HG03575 (cell line): ENCODE data around the gene SEC14L6.
"Not testable (repeated sequence)": the region's sequence is repeated elsewhere in the genome, so short reads cannot be mapped to it uniquely, and the experiment has no call there.

Experiments
- ATAC-seq: cut with Tn5 transposase; IDR thresholded peaks from one replicate; pipeline ENCODE4 v1.9.1; 2021; ENCODE audit not compliant: unreplicated experiment, insufficient number of reproducible peaks, low FRiP score; ENCODE audit errors: extremely low read depth

SEC14L6 gene

DNA sequence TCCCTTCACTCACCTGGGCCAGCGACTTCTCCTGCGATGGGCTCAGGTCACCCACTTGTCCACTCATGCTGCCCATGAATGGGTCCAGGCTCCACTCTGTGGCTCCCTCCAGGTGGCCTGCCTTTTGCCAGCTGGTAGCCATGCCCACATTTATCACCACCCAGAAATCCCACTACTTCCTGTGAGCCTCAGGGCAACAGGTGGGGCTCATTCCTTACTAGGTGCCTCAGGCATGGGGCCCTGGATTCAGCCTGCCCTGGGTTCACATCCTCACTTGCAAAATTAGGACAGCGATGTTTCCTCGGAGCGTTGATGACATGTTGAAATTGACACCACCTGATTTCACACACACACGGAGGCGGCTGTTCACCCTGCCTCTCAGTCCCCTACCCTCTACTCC is at the start of gene SEC14L6:
Gene SEC14L6 (minus strand): TSS at position 126 of the 400 bp plus-strand sequence. CDS start 59 bp downstream, at position 67.
- ATAC-seq: no peak

- ATAC-seq: no peak
These were observed 49.7 kb upstream of the SEC14L6 start for GRCh38 chr22:30596199-30596598.

- not testable (repeated sequence) for ATAC-seq
These were observed 45.8 kb upstream of the SEC14L6 start for GRCh38 chr22:30592360-30592713.

DNA sequence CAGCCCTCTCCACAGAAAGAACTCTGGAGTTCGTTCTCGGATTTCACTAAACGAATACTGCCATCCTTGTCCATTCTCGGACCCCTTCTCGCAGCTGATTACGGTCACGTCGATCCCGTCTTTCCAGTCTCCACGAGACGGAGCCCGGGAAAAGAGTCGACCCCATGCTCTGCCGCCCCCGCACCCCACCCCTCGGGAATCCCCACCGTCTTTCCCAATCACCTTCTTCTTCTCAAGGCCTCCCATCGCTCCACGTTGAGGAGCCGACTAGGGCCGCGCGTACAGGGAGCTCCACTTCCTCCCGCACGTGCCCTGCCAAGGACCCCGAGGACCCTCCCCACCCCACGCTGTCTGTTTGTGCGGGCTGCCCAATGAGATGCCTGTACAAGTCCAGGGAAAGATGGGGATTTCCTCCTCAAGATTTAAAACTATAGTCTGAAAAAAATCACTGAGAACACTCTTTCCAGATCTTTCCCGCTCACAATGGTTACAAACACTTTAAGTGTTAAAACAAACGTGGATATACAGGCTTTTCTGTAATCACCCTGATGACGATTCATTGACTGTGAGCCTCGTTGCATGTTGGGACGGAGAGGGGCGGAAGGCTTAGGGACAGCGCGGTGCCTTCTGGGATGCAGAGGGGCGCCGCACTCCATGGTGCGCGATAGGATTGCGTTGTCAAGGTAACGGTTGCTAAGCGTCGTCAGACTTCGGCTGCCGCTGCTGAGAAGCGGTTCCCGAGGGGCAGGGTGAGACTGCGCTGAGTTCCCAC is 45.2 kb upstream of the SEC14L6 start, which contains the start of gene PES1:
Gene PES1 (minus strand): TSS at position 323 of the 772 bp plus-strand sequence. CDS start 77 bp downstream, at position 246.
- no peak for ATAC-seq

- ATAC-seq: no peak
These were observed 44.6 kb upstream of the SEC14L6 start for GRCh38 chr22:30591191-30591587.

- no peak for ATAC-seq
These were observed 39.9 kb upstream of the SEC14L6 start for GRCh38 chr22:30586414-30586813.

DNA sequence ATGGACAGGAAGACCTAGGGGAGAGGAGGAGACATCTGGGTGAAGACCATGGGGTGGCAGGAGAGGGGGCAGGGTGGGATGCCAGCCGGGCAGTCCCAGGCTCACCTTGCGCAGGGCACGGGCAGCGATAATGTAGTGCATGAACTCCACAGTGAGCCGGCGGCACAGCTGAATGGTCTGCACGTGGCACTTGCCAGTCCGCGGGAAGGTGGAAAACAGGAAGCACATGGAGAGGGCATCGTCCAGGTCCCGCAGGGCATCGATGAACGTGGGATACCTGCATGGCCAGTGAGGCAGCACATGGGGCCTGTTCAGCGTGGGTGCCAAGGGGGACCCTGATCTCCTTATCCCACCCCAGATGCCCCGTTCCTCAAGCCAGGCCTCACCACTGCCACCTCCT is 37.9 kb upstream of the SEC14L6 start:
- ATAC-seq: no peak

GRCh38 chr22:30582788-30583545 is 36.4 kb upstream of the SEC14L6 start:
- no peak for ATAC-seq

DNA sequence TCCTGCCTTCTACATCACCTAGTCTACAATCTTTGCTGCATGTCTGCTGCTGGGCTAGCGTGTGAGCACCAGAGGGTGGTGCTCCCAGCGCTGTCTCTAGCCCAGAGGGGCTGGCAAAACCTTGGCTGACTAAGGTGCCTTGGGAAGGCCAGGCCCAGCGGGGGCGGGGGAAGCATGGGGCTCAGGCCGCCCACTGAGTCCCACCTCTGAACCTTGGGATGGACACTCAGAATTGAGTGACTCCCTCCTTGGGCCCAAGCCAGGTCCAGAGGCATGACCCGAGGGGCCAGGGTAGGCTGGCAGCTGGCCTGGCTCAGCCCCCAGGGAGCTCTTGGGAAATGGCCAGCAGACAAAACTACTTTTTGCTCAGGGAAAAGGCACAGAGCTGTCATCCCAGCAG is 35.5 kb upstream of the SEC14L6 start:
- ATAC-seq: no peak

DNA sequence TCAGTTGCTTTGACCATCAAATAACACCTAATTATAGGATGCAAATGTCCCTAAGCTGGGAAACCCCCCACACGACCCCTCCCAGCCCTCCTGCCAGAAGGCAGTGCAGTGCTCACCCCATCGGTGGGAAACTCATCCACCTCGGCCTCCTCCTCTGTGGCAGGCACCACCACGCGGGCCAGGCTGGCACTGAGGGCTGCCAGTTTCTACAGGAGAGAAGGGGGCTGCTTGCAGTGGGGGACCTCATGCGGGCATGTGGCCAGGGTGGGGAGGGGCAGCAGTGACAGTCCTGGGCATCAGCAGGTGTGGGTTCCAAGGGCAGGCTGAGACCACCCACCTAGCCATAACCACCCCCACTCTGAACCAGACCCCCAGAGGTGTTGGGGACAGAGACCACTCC is 34.4 kb upstream of the SEC14L6 start:
- no peak for ATAC-seq

GRCh38 chr22:30578481-30578880 is 31.9 kb upstream of the SEC14L6 start:
- no peak for ATAC-seq

DNA sequence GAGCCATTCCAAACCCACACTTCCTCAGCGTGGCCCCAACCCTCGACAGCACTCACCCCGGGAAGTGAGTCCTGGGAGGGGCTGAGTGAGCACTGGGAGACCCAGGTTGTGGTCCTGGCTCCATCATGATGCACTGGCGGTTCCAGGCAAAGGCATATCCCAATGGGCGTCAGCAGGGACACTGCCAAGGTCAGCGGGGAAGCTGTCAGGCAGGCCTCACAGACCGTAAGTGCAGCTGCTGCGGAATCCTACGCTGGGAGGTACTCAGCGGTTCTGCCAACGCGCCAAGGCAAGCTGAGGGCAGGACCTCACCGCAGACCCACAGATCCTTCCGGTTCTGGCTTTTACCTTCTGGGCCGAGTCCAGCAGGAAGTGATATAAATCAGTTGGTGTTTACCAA is 29.3 kb upstream of the SEC14L6 start:
- ATAC-seq: no peak

DNA sequence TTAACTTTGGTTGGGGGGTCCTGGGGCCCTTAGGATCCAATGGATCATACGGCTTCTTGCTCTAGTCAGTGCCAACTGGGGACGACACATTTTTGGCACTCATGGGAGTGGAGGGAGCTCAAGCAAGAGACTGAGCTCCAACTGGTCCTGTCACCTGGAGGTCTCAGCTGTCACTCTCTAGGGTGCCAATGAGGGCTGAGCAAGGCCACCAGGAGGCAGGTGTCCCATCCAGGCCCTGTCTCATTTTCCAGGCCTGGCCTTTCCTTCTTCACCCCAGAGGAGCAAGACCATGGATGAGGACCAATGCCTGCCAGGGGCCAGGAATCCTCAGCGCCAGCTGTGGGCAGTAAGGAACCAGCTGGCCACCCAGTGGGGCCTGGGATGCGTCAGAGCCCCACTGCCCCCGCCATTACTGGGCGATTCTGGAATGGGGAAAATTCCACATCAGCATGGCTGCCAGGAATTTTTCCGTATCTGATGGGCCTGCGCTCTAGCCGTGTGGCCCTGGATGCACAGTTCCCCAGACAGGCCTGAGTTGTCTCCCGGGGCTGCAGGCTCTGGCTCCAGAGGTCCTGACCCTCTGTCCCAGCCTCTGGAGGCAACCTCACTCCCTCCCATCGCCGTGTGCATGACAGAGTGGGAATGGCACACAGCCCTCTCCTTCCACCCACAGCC is 28.6 kb upstream of the SEC14L6 start:
- ATAC-seq: no peak

GRCh38 chr22:30574095-30574981 is 27.8 kb upstream of the SEC14L6 start, which contains the start of gene GAL3ST1:
TSS of gene GAL3ST1 (minus strand) at chr22:30574665. CDS start at chr22:30557392, 17,273 bp downstream.
- no peak for ATAC-seq

DNA sequence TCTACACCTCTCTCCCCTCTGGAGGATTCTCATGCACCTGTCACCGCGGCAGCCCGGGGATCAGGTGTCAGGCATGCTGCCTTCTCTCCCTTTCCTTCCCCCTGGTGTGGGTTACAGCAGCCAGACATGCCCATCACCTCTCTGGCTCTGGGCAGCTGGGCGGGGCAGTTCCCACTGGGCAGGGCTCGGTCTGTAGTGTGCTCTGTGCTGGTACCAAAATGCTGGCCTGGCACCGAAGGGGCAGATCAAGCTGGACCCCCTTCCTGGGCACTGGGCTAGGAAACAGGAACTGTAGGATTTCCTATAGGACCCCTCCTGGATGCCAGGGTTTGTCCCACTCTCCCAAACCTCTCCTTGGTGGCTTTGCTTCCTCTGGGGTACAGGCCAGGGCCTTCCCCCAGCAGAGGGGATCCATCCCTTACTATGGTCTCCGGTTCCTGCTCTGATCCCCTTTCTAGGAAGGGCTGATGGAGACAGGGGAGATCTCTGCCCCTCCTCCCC is 27.1 kb upstream of the SEC14L6 start:
- no peak for ATAC-seq

DNA sequence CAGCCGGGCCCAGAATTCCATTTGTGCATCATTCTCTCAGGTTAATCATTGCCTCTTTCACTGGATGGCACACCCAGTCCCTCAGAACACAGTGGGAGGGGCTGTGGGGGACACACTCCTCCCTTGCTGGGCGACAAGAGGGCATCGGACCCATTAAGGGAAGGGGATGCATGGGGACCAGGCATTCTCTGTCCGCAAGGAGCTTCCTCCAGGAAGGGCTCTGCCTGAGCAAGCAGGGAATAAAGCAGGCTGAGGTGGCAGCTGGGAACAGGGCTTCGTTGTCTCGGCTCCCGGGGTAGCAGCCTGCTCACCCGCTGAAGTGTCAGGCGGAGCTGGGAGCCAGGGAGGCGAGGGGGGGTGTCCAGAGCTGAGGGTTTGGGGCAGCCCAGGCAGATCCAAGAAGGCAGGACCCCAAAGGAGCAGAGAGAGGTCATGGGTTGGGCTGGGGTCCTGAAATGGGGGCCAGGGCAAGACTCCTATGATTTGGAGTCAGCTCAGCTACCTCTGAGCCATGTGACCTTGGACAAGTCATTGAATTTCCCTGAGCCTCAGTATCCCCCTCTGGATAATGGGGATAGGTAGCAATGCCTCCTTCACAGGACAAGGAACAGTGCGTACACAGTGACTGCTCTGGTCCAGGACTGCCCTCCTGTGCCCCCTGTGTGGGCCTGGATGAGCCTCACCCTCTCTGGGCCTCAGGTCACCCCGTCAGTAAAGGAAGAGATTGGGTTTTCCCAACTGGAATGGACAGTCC is 26.5 kb upstream of the SEC14L6 start:
- ATAC-seq: no peak

GRCh38 chr22:30572210-30572609 is 25.7 kb upstream of the SEC14L6 start:
- ATAC-seq: no peak

GRCh38 chr22:30569674-30570202 is 23.2 kb upstream of the SEC14L6 start:
- no peak for ATAC-seq
